GM13977 (cell line): ENCODE data around the gene TMEM132A.

ENCODE experiments used
- DNase-seq: peaks from one replicate; pipeline ENCODE4 v3.0.0; 2012; ENCODE audit warnings: low spot score
- CTCF ChIP-seq: IDR thresholded peaks from 2 replicates; pipeline ENCODE4 v1.5.1; 2012; ENCODE audit warnings: mild to moderate bottlenecking, control low read depth; ENCODE audit not compliant: insufficient read depth; ENCODE audit errors: extremely low read depth, missing control alignments
- in situ Hi-C: fragments of 300-500 bp; cut with MboI; formaldehyde crosslinking; loops from one replicate; pipeline ENCODE4 v1.12.0; 2022; ENCODE audit warnings: low sequenced_read_pairs, low pct_unique_long_range_greater_than_20kb, mixed read lengths, inconsistent platforms; ENCODE audit not compliant: unreplicated experiment

TMEM132A gene

GRCh38 chr11:60880643-60881282 lies 43.5 kb upstream of the TMEM132A start:
- no peak for DNase-seq
- TF ChIP-seq CTCF, result no peak
- in situ Hi-C loops, result loop anchor here (10.0 kb wide), 1 partner anchor 46 kb away; no protein-coding TSS in a partner anchor

- in situ Hi-C loops, result loop anchor here (10.0 kb wide), 1 partner anchor 53 kb away; no protein-coding TSS in a partner anchor
- peak; percentile 39 for DNase-seq
- TF ChIP-seq CTCF, result peak; percentile 52
These were observed 36.7 kb upstream of the TMEM132A start for GRCh38 chr11:60887556-60887955.

GRCh38 chr11:60889869-60890311 lies 34.4 kb upstream of the TMEM132A start:
- no peak for DNase-seq
- TF ChIP-seq CTCF, result no peak
- in situ Hi-C loops, result loop anchor here (10.0 kb wide), 1 partner anchor 55 kb away; no protein-coding TSS in a partner anchor

- DNase-seq, result no peak
- in situ Hi-C loops, result no loop called here
- TF ChIP-seq CTCF, result no peak
These were observed 33.6 kb upstream of the TMEM132A start for GRCh38 chr11:60890696-60891095.

- in situ Hi-C loops, result no loop called here
- no peak for DNase-seq
- no peak for TF ChIP-seq CTCF
These were observed 33.0 kb upstream of the TMEM132A start for GRCh38 chr11:60891103-60891741.

- TF ChIP-seq CTCF, result no peak
- in situ Hi-C loops, result no loop called here
- DNase-seq, result no peak
These were observed 28.6 kb upstream of the TMEM132A start for GRCh38 chr11:60895687-60896086.
